HepG2 (cell line): ENCODE data around the gene LIN28B. TPM values are rescaled to one million over a fixed set of nuclear protein-coding genes. Genes with fewer than 3 reads are reported as not detected.

Experiments used
- ARNTL ChIP-seq: sonication (generic); formaldehyde crosslinking; IDR thresholded peaks from 2 replicates; pipeline ENCODE4 v1.4.0; 2020; ENCODE audit warnings: mild to moderate bottlenecking, missing genetic modification reagents
- BRCA1 ChIP-seq: sonication (generic); formaldehyde crosslinking; IDR thresholded peaks from 2 replicates; pipeline ENCODE4 v1.4.0; 2020; ENCODE audit warnings: missing genetic modification reagents
- BRD4 ChIP-seq: sonication (generic); formaldehyde crosslinking; IDR thresholded peaks from 2 replicates; pipeline ENCODE4 v1.4.0; 2020; ENCODE audit warnings: missing genetic modification reagents
- ELK4 ChIP-seq: sonication (generic); formaldehyde crosslinking; IDR thresholded peaks from 2 replicates; pipeline ENCODE4 v1.9.0; 2021; ENCODE audit warnings: missing genetic modification reagents, borderline replicate concordance
- HOXA3 ChIP-seq: sonication (generic); formaldehyde crosslinking; IDR thresholded peaks from 2 replicates; pipeline ENCODE4 v1.5.0; 2020; ENCODE audit warnings: missing genetic modification reagents
- JARID2 ChIP-seq: sonication (generic); formaldehyde crosslinking; IDR thresholded peaks from 2 replicates; pipeline ENCODE4 v1.8.1; 2023; ENCODE audit warnings: missing genetic modification reagents, inconsistent platforms; ENCODE audit not compliant: insufficient replicate concordance
- MBD4 ChIP-seq: IDR thresholded peaks from 2 replicates; pipeline ENCODE4 v1.6.1; 2012; ENCODE audit warnings: low read length, inconsistent platforms, borderline replicate concordance
- MLXIP ChIP-seq: sonication (generic); formaldehyde crosslinking; IDR thresholded peaks from 2 replicates; pipeline ENCODE4 v1.9.0; 2021; ENCODE audit warnings: missing genetic modification reagents, borderline replicate concordance
- NBN ChIP-seq: fragments of 450-650 bp; conservative IDR thresholded peaks from 2 replicates; pipeline ENCODE4 v1.6.1; 2017
- RORA ChIP-seq: sonication (generic); formaldehyde crosslinking; IDR thresholded peaks from 2 replicates; pipeline ENCODE4 v1.5.0; 2020; ENCODE audit warnings: mild to moderate bottlenecking, missing genetic modification reagents, moderate library complexity
- SIN3A ChIP-seq: IDR thresholded peaks from 2 replicates; pipeline ENCODE4 v1.6.1; 2011; ENCODE audit warnings: low read depth, mild to moderate bottlenecking, control low read depth, low read length, borderline replicate concordance
- SOX13 ChIP-seq, 3 experiments: fragments of 450-650 bp in 1 of 3; sonication (generic) in 1 of 3; formaldehyde crosslinking in 1 of 3; IDR thresholded peaks in 2 of 3; conservative IDR thresholded peaks in 1 of 3; 2 replicates each; pipeline versions ENCODE4 v1.5.0 to v1.6.1; 2016 to 2020; ENCODE audit warnings: antibody characterized with exemption in 1 of 3, mild to moderate bottlenecking in 1 of 3, missing compliant biosample characterization in 1 of 3, missing genetic modification reagents in 1 of 3, moderate library complexity in 1 of 3
- STAG1 ChIP-seq: sonication (generic); formaldehyde crosslinking; IDR thresholded peaks from 2 replicates; pipeline ENCODE4 v1.4.0; 2020; ENCODE audit warnings: missing genetic modification reagents
- TCF7L2 ChIP-seq: IDR thresholded peaks from 2 replicates; pipeline ENCODE4 v1.6.1; 2011; ENCODE audit warnings: mild to moderate bottlenecking, low read depth, low read length, moderate library complexity
- ZNF142 ChIP-seq: sonication (generic); formaldehyde crosslinking; IDR thresholded peaks from 2 replicates; pipeline ENCODE4 v1.4.0; 2020; ENCODE audit warnings: missing genetic modification reagents
- ZNF343 ChIP-seq: sonication (generic); formaldehyde crosslinking; IDR thresholded peaks from 2 replicates; pipeline ENCODE4 v1.4.0; 2020; ENCODE audit warnings: mild to moderate bottlenecking, missing genetic modification reagents
- ZNF614 ChIP-seq: IDR thresholded peaks from 2 replicates; pipeline ENCODE4 v1.6.1; 2018; ENCODE audit warnings: missing biosample characterization, missing genetic modification reagents, inconsistent platforms, borderline replicate concordance
- ZNF766 ChIP-seq: sonication (generic); formaldehyde crosslinking; IDR thresholded peaks from 2 replicates; pipeline ENCODE4 v1.5.0; 2020; ENCODE audit warnings: missing genetic modification reagents, borderline replicate concordance
- ZSCAN12 ChIP-seq: sonication (generic); formaldehyde crosslinking; IDR thresholded peaks from 2 replicates; pipeline ENCODE4 v1.9.0; 2021; ENCODE audit warnings: mild to moderate bottlenecking, missing genetic modification reagents
- ZSCAN30 ChIP-seq: sonication (generic); formaldehyde crosslinking; IDR thresholded peaks from 2 replicates; pipeline ENCODE4 v1.5.0; 2020; ENCODE audit warnings: mild to moderate bottlenecking, missing genetic modification reagents
- polyA plus RNA-seq, 8 experiments: library from polyadenylated mRNA; depleted of rRNA in 3 of 8; stranded (reverse) in 7 of 8; unstranded in 1 of 8; fragments of >200 nt; fragmentation: Illumina TruSeq in 4 of 8; extraction: Trizol in 4 of 8; gene quantifications; 2 replicates each; pipeline versions ENCODE4 v1.2.1 to v1.2.3, GENCODE V29; 2011 to 2016; ENCODE audit warnings: low read depth in 4 of 8, missing spikeins in 1 of 8, mixed read lengths in 1 of 8; ENCODE audit not compliant: insufficient read depth in 1 of 8
- total RNA-seq, 5 experiments: library from RNA; depleted of rRNA; stranded (reverse); fragments of >200 nt; fragmentation: Illumina TruSeq; extraction: Trizol; gene quantifications; 2 replicates each; pipeline ENCODE4 v1.2.3, GENCODE V29; 2016; ENCODE audit warnings: low read depth in 1 of 5

The LIN28B gene
- total and polyA plus RNA-seq, 2 of the 13 experiments (the other 11 are each of a cell fraction or from before 2014, with no cell fraction given) = 14.5 to 56.8 TPM

GRCh38 chr6:104955927-104956730 lies 778 bp upstream of the LIN28B start (continued):
- TF ChIP-seq TCF7L2 = no peak
- TF ChIP-seq ZNF766 = no peak
- peak; percentile 27; the same call in 1 of the 2 replicates for TF ChIP-seq STAG1 (CRISPR knock-in tag)
- TF ChIP-seq ZNF614 (CRISPR knock-in tag) = no peak
- TF ChIP-seq ZSCAN30 = no peak
- TF ChIP-seq JARID2 (CRISPR knock-in tag) = no peak
- no peak for TF ChIP-seq ZNF142 (CRISPR knock-in tag)
- TF ChIP-seq ZNF343 (CRISPR knock-in tag) = no peak
- TF ChIP-seq RORA (CRISPR knock-in tag) = no peak
- no peak for TF ChIP-seq BRCA1
- no peak for TF ChIP-seq ELK4 (CRISPR knock-in tag)
- TF ChIP-seq BRD4 (CRISPR knock-in tag) = no peak; the same call in 1 of the 2 replicates
- TF ChIP-seq SOX13 (IDR thresholded peaks at IDR 0.05) = no peak
- peak in 1 of 2 experiments; percentile 64; a peak in 2 of 4 replicates for TF ChIP-seq SOX13 (CRISPR knock-in tag; conservative IDR thresholded peaks at IDR 0.05 in 1 of 2, IDR thresholded peaks at IDR 0.05 in 1 of 2)
- TF ChIP-seq MBD4 = no peak
- TF ChIP-seq NBN = no peak
- no peak for TF ChIP-seq MLXIP (CRISPR knock-in tag)
- TF ChIP-seq SIN3A = no peak
- no peak for TF ChIP-seq ZSCAN12 (CRISPR knock-in tag)
- TF ChIP-seq ARNTL (CRISPR knock-in tag) = no peak
- no peak for TF ChIP-seq HOXA3 (CRISPR knock-in tag)
